Ishikawa (cell line): ENCODE results near the gene MAP1B.

Experiments
- CEBPB ChIP-seq: IDR thresholded peaks from 2 replicates; pipeline ENCODE4 v1.6.1; 2012
- CREB1 ChIP-seq: IDR thresholded peaks from 2 replicates; pipeline ENCODE4 v1.6.1; 2012; ENCODE audit warnings: low read depth
- EGR1 ChIP-seq: IDR thresholded peaks from 2 replicates; pipeline ENCODE4 v1.6.1; 2012
- EP300 ChIP-seq: IDR thresholded peaks from 2 replicates; pipeline ENCODE4 v1.6.1; 2012; ENCODE audit warnings: borderline replicate concordance
- FOXM1 ChIP-seq: IDR thresholded peaks from 2 replicates; pipeline ENCODE4 v1.6.1; 2012; ENCODE audit warnings: low read depth, borderline replicate concordance
- MAX ChIP-seq: IDR thresholded peaks from 2 replicates; pipeline ENCODE4 v1.6.1; 2012
- NFIC ChIP-seq: IDR thresholded peaks from 2 replicates; pipeline ENCODE4 v1.6.1; 2012
- RAD21 ChIP-seq: IDR thresholded peaks from 2 replicates; pipeline ENCODE4 v1.6.1; 2012; ENCODE audit warnings: low read depth
- REST ChIP-seq: IDR thresholded peaks from 2 replicates; pipeline ENCODE4 v1.6.1; 2012; ENCODE audit warnings: low read depth, mild to moderate bottlenecking
- TAF1 ChIP-seq: IDR thresholded peaks from 2 replicates; pipeline ENCODE4 v1.6.1; 2012; ENCODE audit warnings: low read depth, mild to moderate bottlenecking
- TCF12 ChIP-seq: IDR thresholded peaks from 2 replicates; pipeline ENCODE4 v1.6.1; 2012; ENCODE audit warnings: low read depth
- TEAD4 ChIP-seq: IDR thresholded peaks from 2 replicates; pipeline ENCODE4 v1.6.1; 2012
- YY1 ChIP-seq: IDR thresholded peaks from 2 replicates; pipeline ENCODE4 v1.6.1; 2012; ENCODE audit warnings: low read depth
- ZBTB7A ChIP-seq: IDR thresholded peaks from 2 replicates; pipeline ENCODE4 v1.6.1; 2012; ENCODE audit warnings: low read depth
- TF ChIP-seq, protein P1 (sequence below): IDR thresholded peaks from 2 replicates; pipeline ENCODE4 v1.6.1; 2012

MAP1B gene

DNA sequence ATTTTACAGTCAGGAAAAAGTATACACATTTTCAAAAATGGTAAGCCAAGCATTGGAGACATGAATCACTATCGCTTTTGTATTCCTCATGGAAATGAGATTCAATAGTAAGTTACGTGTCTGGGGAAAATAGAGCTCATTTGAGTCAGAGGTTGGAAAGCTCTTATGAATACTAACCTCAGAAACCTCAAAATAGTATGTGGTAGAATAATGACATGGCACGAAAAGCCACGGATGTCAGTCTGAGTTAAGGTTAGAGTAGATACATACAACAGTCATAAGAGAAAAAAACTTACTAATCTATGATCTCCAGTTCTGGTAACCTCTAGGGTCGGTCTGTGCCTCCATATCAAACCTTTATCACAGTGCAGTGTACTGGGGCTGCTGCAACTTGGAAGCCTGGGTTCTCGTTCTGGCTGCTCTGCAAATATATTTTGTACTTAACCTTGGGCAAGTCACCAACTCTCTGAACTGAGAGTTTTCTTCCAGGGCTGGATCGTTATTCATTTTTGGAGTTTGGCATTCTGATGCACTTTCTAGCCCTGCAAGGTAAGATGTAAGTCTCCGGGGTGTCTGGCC is 31.8 kb downstream of the MAP1B start:
- TF ChIP-seq, protein P1, sequence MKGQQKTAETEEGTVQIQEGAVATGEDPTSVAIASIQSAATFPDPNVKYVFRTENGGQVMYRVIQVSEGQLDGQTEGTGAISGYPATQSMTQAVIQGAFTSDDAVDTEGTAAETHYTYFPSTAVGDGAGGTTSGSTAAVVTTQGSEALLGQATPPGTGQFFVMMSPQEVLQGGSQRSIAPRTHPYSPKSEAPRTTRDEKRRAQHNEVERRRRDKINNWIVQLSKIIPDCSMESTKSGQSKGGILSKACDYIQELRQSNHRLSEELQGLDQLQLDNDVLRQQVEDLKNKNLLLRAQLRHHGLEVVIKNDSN: no peak
- TF ChIP-seq CEBPB: no peak
- no peak for TF ChIP-seq MAX
- TF ChIP-seq RAD21: no peak
- TF ChIP-seq REST: no peak
- no peak for TF ChIP-seq ZBTB7A
- no peak for TF ChIP-seq EP300
- TF ChIP-seq TCF12: no peak
- no peak for TF ChIP-seq EGR1
- no peak for TF ChIP-seq TEAD4
- no peak for TF ChIP-seq TAF1
- no peak for TF ChIP-seq FOXM1
- no peak for TF ChIP-seq NFIC

- TF ChIP-seq MAX (no peak), EGR1 (no peak), CEBPB (no peak), RAD21 (no peak), TEAD4 (no peak), NFIC (no peak), FOXM1 (no peak), EP300 (no peak), ZBTB7A (no peak), REST (no peak), TCF12 (no peak), YY1 (no peak), TAF1 (no peak), CREB1 (no peak)
- TF ChIP-seq, protein P1: no peak
These were observed 33.4 kb downstream of the MAP1B start for GRCh38 chr5:72140711-72141110.

DNA sequence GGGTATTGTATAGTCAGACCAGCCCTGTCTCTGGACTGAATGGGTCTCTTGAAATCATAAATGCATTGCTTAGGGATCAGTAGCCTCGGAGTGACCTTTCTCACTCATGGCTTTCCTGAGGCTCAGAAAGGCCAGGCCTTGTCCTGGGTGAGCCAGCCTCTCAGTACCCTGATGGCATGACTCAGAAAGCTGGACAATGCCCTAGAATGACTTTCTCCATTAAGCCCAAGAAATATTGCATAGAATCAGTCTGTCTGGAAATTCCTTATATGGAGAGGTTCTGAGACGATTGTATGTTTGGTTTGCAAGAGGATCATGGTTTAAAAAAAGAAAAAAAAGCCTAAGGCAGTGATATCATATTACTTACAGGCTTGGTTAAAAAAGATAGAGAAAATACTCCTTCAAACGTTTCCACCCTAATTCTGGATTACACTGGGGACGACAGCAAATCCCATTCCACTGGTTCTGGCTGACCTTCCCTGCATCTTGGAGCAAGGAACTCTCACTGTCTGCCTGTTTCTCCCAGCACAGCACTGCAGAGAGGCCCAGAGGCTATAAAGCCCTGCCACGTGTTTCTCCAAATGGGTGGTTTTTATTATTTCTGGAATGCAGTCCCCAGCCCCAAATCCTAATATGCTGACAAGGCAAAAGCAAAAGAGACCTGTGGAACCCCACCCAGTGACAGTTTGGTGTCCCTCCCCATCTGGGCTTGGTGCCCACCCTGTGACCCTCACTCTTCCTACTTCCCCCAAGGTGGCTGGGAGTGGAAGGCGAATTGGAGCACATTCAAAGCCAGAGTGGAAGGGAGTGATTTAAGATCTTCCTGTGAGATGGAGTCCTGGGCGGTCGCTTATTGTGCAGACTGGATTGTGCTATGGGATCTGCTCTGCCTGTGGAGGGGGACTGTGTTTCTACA is 34.4 kb downstream of the MAP1B start:
- TF ChIP-seq CREB1 (no peak), MAX (peak; percentile 17; the same call in 1 of the 2 replicates)

DNA sequence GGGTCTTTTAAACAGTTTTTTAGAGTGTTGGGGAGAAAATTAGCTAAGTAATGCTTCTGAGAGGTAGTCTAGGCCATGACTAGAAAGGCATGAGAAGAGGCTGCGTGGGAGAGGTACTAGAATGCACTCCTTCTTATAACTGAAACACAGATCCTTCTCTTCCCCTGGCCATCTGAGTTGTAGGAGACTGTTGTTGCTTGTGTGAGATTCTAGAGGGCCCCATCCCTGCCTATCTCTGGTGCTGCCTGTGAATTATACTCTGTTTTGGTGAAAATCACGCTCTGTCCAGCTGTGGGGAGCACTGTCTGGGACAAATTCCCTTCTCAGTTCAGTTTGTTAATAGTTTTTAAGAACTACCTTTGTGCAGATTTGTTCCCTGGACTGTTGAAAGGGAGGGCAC is 37.5 kb downstream of the MAP1B start:
- TF ChIP-seq FOXM1 (no peak), NFIC (no peak), TEAD4 (no peak), CEBPB (no peak), MAX (no peak), YY1 (no peak), CREB1 (no peak), RAD21 (no peak), EP300 (no peak), TAF1 (no peak), TCF12 (no peak)
- TF ChIP-seq, protein P1: no peak
